BJ (cell line): ENCODE results near the gene TLNRD1. TPM values are rescaled to one million over a fixed set of nuclear protein-coding genes. Genes with fewer than 3 reads are reported as not detected.
A peak's percentile ranks its signal among the peaks of the same experiment; 100 is the strongest.

Source experiments
- CTCF ChIA-PET: fragments of 350-600 bp; formaldehyde crosslinking; extraction: SDS; loops from one replicate; lab custom pipeline; 2021; ENCODE audit warnings: antibody characterized with exemption, inconsistent platforms; lab: Yijun Ruan, JAX
- POLR2A ChIA-PET: fragments of 300-600 bp; sonication (Branson Sonifier 250); formaldehyde crosslinking; extraction: SDS; loops from one replicate; lab custom pipeline; 2021; ENCODE audit warnings: antibody characterized with exemption; lab: Charles Lee
- DNase-seq: peaks from one replicate; pipeline ENCODE4 v3.0.0-alpha.2; 2011; ENCODE audit warnings: low read depth
- H3K27me3 ChIP-seq: 2 replicates; pipeline ENCODE4 v1.6.0; 2011; ENCODE audit warnings: low read length; ENCODE audit not compliant: control insufficient read depth, insufficient read depth
- H3K36me3 ChIP-seq: 2 replicates; pipeline ENCODE4 v1.5.1; 2011; ENCODE audit warnings: low read length; ENCODE audit not compliant: control insufficient read depth, insufficient read depth
- H3K4me3 ChIP-seq: 2 replicates; pipeline ENCODE4 v1.5.1; 2011; ENCODE audit warnings: low read depth, mild to moderate bottlenecking, control low read depth, low read length
- CTCF ChIP-seq: IDR thresholded peaks from 2 replicates; pipeline ENCODE4 v1.5.1; 2011; ENCODE audit warnings: low read depth, mild to moderate bottlenecking, control low read depth, inconsistent platforms, low read length, moderate library complexity; ENCODE audit not compliant: insufficient read depth
- polyA plus RNA-seq: library from polyadenylated mRNA; depleted of rRNA; stranded (reverse); fragments of >200 nt; gene quantifications from 2 replicates; pipeline ENCODE4 v1.2.3, GENCODE V29; 2011

TLNRD1 gene
- polyA plus RNA-seq, 1 experiment: 5.2 TPM

GRCh38 chr15:81002009-81002330, 1.2 kb downstream of the TLNRD1 start:
- peak overlapping the region; percentile 84 for H3K4me3 ChIP-seq
- H3K27me3 ChIP-seq: no peaks in the 10 kb centered on the region
- TF ChIP-seq CTCF: no peak
- CTCF ChIA-PET: interaction anchor here (0.9 to 4.3 kb wide), 2 partner anchors 11 to 265 kb away, joined by 3 to 26 read pairs; no protein-coding TSS in a partner anchor
- POLR2A ChIA-PET: no interaction called here
- DNase-seq: no peak
- H3K36me3 ChIP-seq: peaks cover 8% of the 10 kb centered on the region

- no peak for TF ChIP-seq CTCF
- Histone ChIP-seq H3K36me3 (peaks cover 8% of the 10 kb centered on the region), H3K4me3 (peak overlapping the region; percentile 84), H3K27me3 (no peaks in the 10 kb centered on the region)
- POLR2A ChIA-PET: no interaction called here
- no peak for DNase-seq
- CTCF ChIA-PET: interaction anchor here (0.9 to 4.3 kb wide), 2 partner anchors 11 to 264 kb away, joined by 3 to 26 read pairs; no protein-coding TSS in a partner anchor
Measured at GRCh38 chr15:81002331-81003096, 1.8 kb downstream of the TLNRD1 start.

- Histone ChIP-seq H3K27me3 (no peaks in the 10 kb centered on the region), H3K36me3 (peaks cover 8% of the 10 kb centered on the region), H3K4me3 (peak overlapping the region; percentile 84)
- POLR2A ChIA-PET: no interaction called here
- CTCF ChIA-PET: interaction anchor here (4.3 kb wide), 1 partner anchor 264 kb away, joined by 26 read pairs; no protein-coding TSS in a partner anchor
- no peak for TF ChIP-seq CTCF
- no peak for DNase-seq
Measured at GRCh38 chr15:81003097-81003350, 2.3 kb downstream of the TLNRD1 start.

- H3K27me3 ChIP-seq: no peaks in the 10 kb centered on the region
- no peak overlapping the region for H3K4me3 ChIP-seq
- ChIA-PET CTCF (no interaction called here), POLR2A (no interaction called here)
- no peak for TF ChIP-seq CTCF
- DNase-seq: no peak
- H3K36me3 ChIP-seq: peaks cover 8% of the 10 kb centered on the region
Measured at GRCh38 chr15:81006124-81006523, 5.4 kb downstream of the TLNRD1 start.

- TF ChIP-seq CTCF: no peak
- ChIA-PET POLR2A (no interaction called here), CTCF (interaction anchor here (0.9 to 1.1 kb wide), 2 partner anchors 99 to 258 kb away, joined by 5 to 6 read pairs; no protein-coding TSS in a partner anchor)
Measured at GRCh38 chr15:81007428-81008064, 6.8 kb downstream of the TLNRD1 start.

More at GRCh38 chr15:81007428-81008064, 6.8 kb downstream of the TLNRD1 start:
- no peak overlapping the region for H3K4me3 ChIP-seq
- H3K27me3 ChIP-seq: no peaks in the 10 kb centered on the region
- peaks cover 4% of the 10 kb centered on the region for H3K36me3 ChIP-seq
- no peak for DNase-seq
